DOHH2 (cell line): Measurements from ENCODE around the gene RFX4.

Experiments used
- EZH2phosphoT487 ChIP-seq: fragments of 200-600 bp; sonication (generic); IDR thresholded peaks from 2 replicates; pipeline ENCODE4 v1.6.1; 2017; ENCODE audit warnings: borderline replicate concordance, mild to moderate bottlenecking, antibody characterized with exemption, low read length, moderate library complexity, mixed read lengths
- TF ChIP-seq, protein P1 (sequence below): fragments of 200-600 bp; sonication (generic); IDR thresholded peaks from one replicate; pipeline ENCODE4 v1.5.1; 2014; ENCODE audit warnings: antibody characterized with exemption, mild to moderate bottlenecking, low read depth, low read length; ENCODE audit not compliant: poor library complexity, severe bottlenecking

DNA sequence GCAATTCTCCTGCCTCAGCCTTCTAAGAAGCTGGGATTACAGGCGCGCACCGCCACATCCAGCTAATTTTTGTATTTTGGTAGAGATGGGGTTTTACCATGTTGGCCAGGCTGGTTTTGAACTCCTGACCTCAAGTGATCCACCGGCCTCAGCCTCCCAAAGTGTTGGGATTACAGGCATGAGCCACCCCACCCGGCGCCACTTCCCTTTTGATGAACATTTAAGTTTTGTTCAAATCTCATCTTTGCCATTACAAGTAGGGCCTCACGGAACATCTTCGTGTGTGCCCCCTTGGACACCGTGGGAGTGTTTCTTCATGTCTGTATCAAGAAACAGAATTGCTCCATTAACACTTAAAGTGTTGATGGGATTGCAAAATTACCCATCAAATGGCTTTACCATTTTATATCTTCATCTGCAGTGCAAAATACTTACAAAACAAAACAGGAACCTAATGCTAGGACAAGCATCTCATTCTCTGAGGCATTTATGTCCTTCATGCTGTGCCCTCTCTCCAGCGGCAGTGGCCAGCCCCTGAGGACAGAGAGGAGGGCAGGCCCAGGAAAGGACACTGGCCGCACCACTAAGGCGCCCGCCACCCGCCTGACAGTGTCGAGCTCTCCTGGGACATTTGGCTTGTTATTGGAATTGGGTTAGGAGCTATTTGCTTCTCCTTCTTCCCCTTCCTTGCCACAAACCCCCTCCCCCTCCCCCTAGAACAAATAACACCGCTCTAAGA lies 61.7 kb downstream of the RFX4 start:
- TF ChIP-seq, protein P1, sequence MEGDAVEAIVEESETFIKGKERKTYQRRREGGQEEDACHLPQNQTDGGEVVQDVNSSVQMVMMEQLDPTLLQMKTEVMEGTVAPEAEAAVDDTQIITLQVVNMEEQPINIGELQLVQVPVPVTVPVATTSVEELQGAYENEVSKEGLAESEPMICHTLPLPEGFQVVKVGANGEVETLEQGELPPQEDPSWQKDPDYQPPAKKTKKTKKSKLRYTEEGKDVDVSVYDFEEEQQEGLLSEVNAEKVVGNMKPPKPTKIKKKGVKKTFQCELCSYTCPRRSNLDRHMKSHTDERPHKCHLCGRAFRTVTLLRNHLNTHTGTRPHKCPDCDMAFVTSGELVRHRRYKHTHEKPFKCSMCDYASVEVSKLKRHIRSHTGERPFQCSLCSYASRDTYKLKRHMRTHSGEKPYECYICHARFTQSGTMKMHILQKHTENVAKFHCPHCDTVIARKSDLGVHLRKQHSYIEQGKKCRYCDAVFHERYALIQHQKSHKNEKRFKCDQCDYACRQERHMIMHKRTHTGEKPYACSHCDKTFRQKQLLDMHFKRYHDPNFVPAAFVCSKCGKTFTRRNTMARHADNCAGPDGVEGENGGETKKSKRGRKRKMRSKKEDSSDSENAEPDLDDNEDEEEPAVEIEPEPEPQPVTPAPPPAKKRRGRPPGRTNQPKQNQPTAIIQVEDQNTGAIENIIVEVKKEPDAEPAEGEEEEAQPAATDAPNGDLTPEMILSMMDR = no peak
- no peak for TF ChIP-seq EZH2phosphoT487
